GM03348 (cell line): Measurements from ENCODE around the gene PPM1M.
A peak's percentile ranks its signal among the peaks of the same experiment; 100 is the strongest.

Source experiments
- DNase-seq: peaks from one replicate; pipeline ENCODE4 v3.0.0; 2012; ENCODE audit warnings: low spot score

PPM1M gene

GRCh38 chr3:52230889-52231499, 14.6 kb upstream of the PPM1M start:
- DNase-seq, result no peak

GRCh38 chr3:52231502-52232278, 13.9 kb upstream of the PPM1M start:
- peak; percentile 85 for DNase-seq

GRCh38 chr3:52232279-52233107, 13.1 kb upstream of the PPM1M start:
- DNase-seq, result no peak

GRCh38 chr3:52233108-52233591, 12.4 kb upstream of the PPM1M start:
- DNase-seq, result no peak

GRCh38 chr3:52233968-52234367, 11.6 kb upstream of the PPM1M start:
- DNase-seq, result no peak

- DNase-seq, result no peak
Observed at GRCh38 chr3:52234516-52235447, 10.8 kb upstream of the PPM1M start.

GRCh38 chr3:52236424-52236886, 9.1 kb upstream of the PPM1M start:
- no peak for DNase-seq

- DNase-seq, result no peak
Observed at GRCh38 chr3:52237006-52237656, 8.4 kb upstream of the PPM1M start.

- DNase-seq, result peak; percentile 97
Observed at GRCh38 chr3:52237657-52238172, 7.8 kb upstream of the PPM1M start.

- peak; percentile 36 for DNase-seq
Observed at GRCh38 chr3:52238193-52238760, 7.3 kb upstream of the PPM1M start.

GRCh38 chr3:52238761-52239701, 6.5 kb upstream of the PPM1M start, which contains the start of gene TWF2:
Gene TWF2 (minus strand): TSS chr3:52239158. CDS start chr3:52239016, 142 bp downstream.
- peak; percentile 99 for DNase-seq

- DNase-seq, result peak; percentile 93
Observed at GRCh38 chr3:52240059-52240885, 5.3 kb upstream of the PPM1M start.

- DNase-seq, result no peak
Observed at GRCh38 chr3:52240886-52241370, 4.6 kb upstream of the PPM1M start.

- no peak for DNase-seq
Observed at GRCh38 chr3:52242039-52242438, 3.5 kb upstream of the PPM1M start.

GRCh38 chr3:52243791-52244628, 1.5 kb upstream of the PPM1M start:
- no peak for DNase-seq

GRCh38 chr3:52246264-52246620, 683 bp downstream of the PPM1M start:
- no peak for DNase-seq
